ENCODE data around the gene RAB7A. TPM values are rescaled to one million over a fixed set of nuclear protein-coding genes. Genes with fewer than 3 reads are reported as not detected.

The RAB7A gene
- total and polyA plus RNA-seq, 10 of the 15 experiments (the other 5 are each of a cell fraction or from before 2014, with no cell fraction given), result 40.3 to 212 (median 160) TPM

DNA sequence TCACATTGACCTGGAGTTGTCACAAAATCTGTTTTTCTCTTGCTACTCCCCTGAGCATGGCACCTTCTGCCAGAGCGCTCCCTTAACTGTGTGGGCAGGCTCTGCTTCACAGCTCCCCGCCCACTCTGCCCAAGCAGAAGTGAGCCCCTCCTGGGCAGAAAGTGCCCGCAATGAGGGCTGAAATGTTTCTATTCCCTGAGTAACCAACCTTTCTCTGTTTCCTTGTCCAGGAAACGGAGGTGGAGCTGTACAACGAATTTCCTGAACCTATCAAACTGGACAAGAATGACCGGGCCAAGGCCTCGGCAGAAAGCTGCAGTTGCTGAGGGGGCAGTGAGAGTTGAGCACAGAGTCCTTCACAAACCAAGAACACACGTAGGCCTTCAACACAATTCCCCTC is 87.1 kb downstream of the RAB7A start:
- no peak for TF ChIP-seq MTA3 (IDR thresholded peaks at IDR 0.05; ENCODE audit: borderline replicate concordance, low read length)
- no peak for TF ChIP-seq JUND (IDR thresholded peaks at IDR 0.05; ENCODE audit: low read depth, low read length)
- TF ChIP-seq ATF3 (IDR thresholded peaks at IDR 0.05; ENCODE audit: borderline replicate concordance, extremely low read depth, low read depth, low read length), result no peak
- in situ Hi-C loops (cut with MboI), result no loop called here

GRCh38 chr3:128814060-128814459 is 88.1 kb downstream of the RAB7A start:
- ATAC-seq (no peak), DNase-seq (ENCODE audit: low read depth, low spot score) (no peak), FAIRE-seq (no peak)
- intact Hi-C loops (cut with micrococcal nuclease; ENCODE audit: unreplicated experiment), result no loop called here
- TF ChIP-seq IKZF2 (IDR thresholded peaks at IDR 0.05), result no peak
- no peak for TF ChIP-seq MEF2A (IDR thresholded peaks at IDR 0.05; ENCODE audit: insufficient read depth, low read depth, low read length)
- no peak for TF ChIP-seq ZZZ3 (IDR thresholded peaks at IDR 0.05; ENCODE audit: control insufficient read depth, insufficient read length, low read depth)
- no peak for TF ChIP-seq ASH2L (IDR thresholded peaks at IDR 0.05; ENCODE audit: borderline replicate concordance, low read depth)
- TF ChIP-seq MTA3 (IDR thresholded peaks at IDR 0.05; ENCODE audit: borderline replicate concordance, low read length), result no peak
- TF ChIP-seq JUND (IDR thresholded peaks at IDR 0.05; ENCODE audit: low read depth, low read length), result no peak
- TF ChIP-seq ZNF24 (IDR thresholded peaks at IDR 0.05), result no peak
- no peak for TF ChIP-seq ETV6 (conservative IDR thresholded peaks at IDR 0.05 in 1 of 2, IDR thresholded peaks at IDR 0.05 in 1 of 2; ENCODE audit: borderline replicate concordance in 1 of 2, low read depth in 1 of 2)
- no peak for TF ChIP-seq SRF (IDR thresholded peaks at IDR 0.05; ENCODE audit: low read depth in 2 of 2, low read length in 2 of 2)
- no peak for TF ChIP-seq ZNF274 (IDR thresholded peaks at IDR 0.05; ENCODE audit: insufficient read depth, insufficient read length)
- no peak for TF ChIP-seq DPF2 (IDR thresholded peaks at IDR 0.05)
- TF ChIP-seq POLR2A (IDR thresholded peaks at IDR 0.05; ENCODE audit: low read depth, low read length), result no peak
- no peak for TF ChIP-seq CBFB (IDR thresholded peaks at IDR 0.05; ENCODE audit: low read depth)
- no peak for TF ChIP-seq NR2C2 (IDR thresholded peaks at IDR 0.05; ENCODE audit: borderline replicate concordance, control insufficient read depth, insufficient read length, low read depth)
- no TSS peak for BruUV-seq (replicated peaks)
- in situ Hi-C loops (cut with MboI), result no loop called here
- H3K9ac ChIP-seq (ENCODE audit: control insufficient read depth, insufficient read depth, low read length), result no peak overlapping the region
- peaks cover 15 to 23% of the 10 kb centered on the region in 2 experiments for H3K36me3 ChIP-seq (ENCODE audit: control insufficient read depth in 2 of 2, insufficient read depth in 2 of 2, low read length in 1 of 2)
- WGBS (ENCODE audit: insufficient coverage, insufficient replicate concordance, low lambda C conversion rate, missing lambda C conversion rate), result 96% methylated on average over 5 of the region's 5 CpGs
- no peak overlapping the region for H2AFZ ChIP-seq (ENCODE audit: control insufficient read depth, low read depth, low read length)
- no peaks in the 10 kb centered on the region for H3K9me3 ChIP-seq (replicated peaks; ENCODE audit: control insufficient read depth, insufficient read depth, low read length)
- ChIA-PET POLR2A (interaction anchor here (1.3 kb wide), 1 partner anchor 61 kb away, joined by 3 read pairs; no protein-coding TSS in a partner anchor), CTCF (interaction anchor here (1.5 kb wide), 1 partner anchor 19 kb away, joined by 7 read pairs; no protein-coding TSS in a partner anchor), RAD21 (ENCODE audit: unreplicated experiment) (interaction anchor here (0.6 kb wide), 1 partner anchor 16 kb away, joined by 3 read pairs; no protein-coding TSS in a partner anchor), SMC1A (ENCODE audit: uncharacterized antibody, unreplicated experiment) (no interaction called here)
- H3K27me3 ChIP-seq (replicated peaks in 1 of 2; ENCODE audit: control insufficient read depth in 2 of 2, insufficient read depth in 2 of 2, low read length in 1 of 2), result no peaks in the 10 kb centered on the region
- H3K79me2 ChIP-seq (ENCODE audit: control insufficient read depth, insufficient read depth, low read length), result no peaks in the 10 kb centered on the region
- H4K20me1 ChIP-seq (ENCODE audit: control insufficient read depth, insufficient read depth), result no peaks in the 10 kb centered on the region
- H3K27ac ChIP-seq (ENCODE audit: control insufficient read depth, insufficient read depth), result no peak overlapping the region
- H3K4me2 ChIP-seq (ENCODE audit: control insufficient read depth, insufficient read depth), result no peak overlapping the region
- no peaks in the 10 kb centered on the region for H3K4me1 ChIP-seq (ENCODE audit: control insufficient read depth, insufficient read depth, low read length)
- no peak overlapping the region for H3K4me3 ChIP-seq

More for the DNA sequence above, 87.1 kb downstream of the RAB7A start:
- ATAC-seq (no peak), DNase-seq (ENCODE audit: low read depth, low spot score) (no peak), FAIRE-seq (no peak)
- ChIA-PET POLR2A (interaction anchor here (1.3 kb wide), 1 partner anchor 62 kb away, joined by 3 read pairs; no protein-coding TSS in a partner anchor), CTCF (interaction anchor here (0.6 to 1.5 kb wide), 3 partner anchors 18 to 1820 kb away, joined by 3 to 7 read pairs (median 4); no protein-coding TSS in a partner anchor), RAD21 (ENCODE audit: unreplicated experiment) (no interaction called here), SMC1A (ENCODE audit: uncharacterized antibody, unreplicated experiment) (interaction anchor here (1.8 kb wide), 1 partner anchor 13 kb away, joined by 4 read pairs; no protein-coding TSS in a partner anchor)
- WGBS (ENCODE audit: insufficient coverage, insufficient replicate concordance, low lambda C conversion rate, missing lambda C conversion rate), result 49% methylated on average over 8 of the region's 8 CpGs
- Histone ChIP-seq H3K27me3 (replicated peaks in 1 of 2; ENCODE audit: control insufficient read depth in 2 of 2, insufficient read depth in 2 of 2, low read length in 1 of 2) (no peaks in the 10 kb centered on the region), H2AFZ (ENCODE audit: control insufficient read depth, low read depth, low read length) (no peak overlapping the region), H3K36me3 (ENCODE audit: control insufficient read depth in 2 of 2, insufficient read depth in 2 of 2, low read length in 1 of 2) (peaks cover 15 to 23% of the 10 kb centered on the region in 2 experiments), H4K20me1 (ENCODE audit: control insufficient read depth, insufficient read depth) (no peaks in the 10 kb centered on the region), H3K79me2 (ENCODE audit: control insufficient read depth, insufficient read depth, low read length) (no peaks in the 10 kb centered on the region), H3K27ac (ENCODE audit: control insufficient read depth, insufficient read depth) (no peak overlapping the region), H3K9ac (ENCODE audit: control insufficient read depth, insufficient read depth, low read length) (no peak overlapping the region), H3K9me3 (replicated peaks; ENCODE audit: control insufficient read depth, insufficient read depth, low read length) (no peaks in the 10 kb centered on the region), H3K4me3 (no peak overlapping the region), H3K4me2 (ENCODE audit: control insufficient read depth, insufficient read depth) (no peak overlapping the region), H3K4me1 (ENCODE audit: control insufficient read depth, insufficient read depth, low read length) (no peaks in the 10 kb centered on the region)
- intact Hi-C loops (cut with micrococcal nuclease; ENCODE audit: unreplicated experiment), result no loop called here
- BruUV-seq (replicated peaks), result no TSS peak

Data from GM12878 (cell line).